Upper lobe of left lung (tissue), 4 donors: Measurements from ENCODE around the gene CHAT.

Experiments used
- CTCF ChIP-seq, 6 experiments: fragments of 450-650 bp in 4 of 6; fragments of 200-600 bp in 2 of 6; sonication (generic) in 2 of 6; IDR thresholded peaks; one replicate each; pipeline ENCODE4 v1.5.1; 2016 to 2019; ENCODE audit warnings: antibody characterized with exemption in 6 of 6
- EP300 ChIP-seq, 4 donors: sonication (generic); formaldehyde crosslinking; IDR thresholded peaks; one replicate each; pipeline ENCODE4 v1.5.1; 2017; ENCODE audit warnings: antibody characterized with exemption in 4 of 4, control low read depth in 2 of 4
- POLR2A ChIP-seq, 4 donors: fragments of 450-650 bp; IDR thresholded peaks; one replicate each; pipeline ENCODE4 v1.5.1; 2016 to 2017; ENCODE audit warnings: antibody characterized with exemption in 4 of 4, mild to moderate bottlenecking in 2 of 4
- POLR2AphosphoS5 ChIP-seq, 2 donors: sonication (generic); formaldehyde crosslinking; IDR thresholded peaks; one replicate each; pipeline ENCODE4 v1.5.1; 2017; ENCODE audit warnings: antibody characterized with exemption in 2 of 2

DNA sequence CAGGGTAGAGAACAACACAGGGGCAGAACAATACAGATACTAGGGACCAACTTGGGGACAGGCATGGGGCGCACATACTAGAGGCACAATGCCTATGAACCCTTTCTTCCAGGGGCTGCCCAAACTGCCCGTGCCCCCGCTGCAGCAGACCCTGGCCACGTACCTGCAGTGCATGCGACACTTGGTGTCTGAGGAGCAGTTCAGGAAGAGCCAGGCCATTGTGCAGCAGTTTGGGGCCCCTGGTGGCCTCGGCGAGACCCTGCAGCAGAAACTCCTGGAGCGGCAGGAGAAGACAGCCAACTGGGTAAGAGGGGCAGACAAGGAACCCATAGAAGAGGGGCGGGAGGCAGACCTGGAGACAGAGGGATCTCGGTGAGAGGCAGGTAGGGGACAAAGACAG lies 5.8 kb downstream of the CHAT start:
- no peak for TF ChIP-seq EP300 (IDR thresholded peaks at IDR 0.05)
- no peak for TF ChIP-seq POLR2A (IDR thresholded peaks at IDR 0.05)
- no peak for TF ChIP-seq POLR2AphosphoS5 (IDR thresholded peaks at IDR 0.05)
- TF ChIP-seq CTCF (IDR thresholded peaks at IDR 0.05) = no peak
